MCF 10A (cell line): ENCODE measurements around the gene PLEKHA1. TPM values are rescaled to one million over a fixed set of nuclear protein-coding genes. Genes with fewer than 3 reads are reported as not detected.

ENCODE experiments used
- BruUV-seq: library from RNA; stranded (reverse); fragments of 400-500 nt; replicated peaks from 2 replicates; lab custom pipeline; 2021; lab: Mats Ljungman, UMichigan
- CTCF ChIA-PET: fragments of 300-600 bp; sonication (Branson Sonifier 250); formaldehyde crosslinking; extraction: SDS; loops from one replicate; lab custom pipeline; 2021; ENCODE audit warnings: antibody characterized with exemption, inconsistent platforms; lab: Yijun Ruan, JAX
- POLR2A ChIA-PET: fragments of 300-600, 350-650 bp; sonication (Branson Sonifier 250); formaldehyde crosslinking; extraction: SDS; loops from one replicate; lab custom pipeline; 2020; ENCODE audit warnings: antibody characterized with exemption, inconsistent platforms; lab: Yijun Ruan, JAX
- DNase-seq: peaks from one replicate; pipeline ENCODE4 v3.0.0-alpha.2; 2018; ENCODE audit not compliant: unreplicated experiment
- H3K27ac Mint-ChIP-seq: one replicate; pipeline ENCODE4 v1.8.0; 2022; ENCODE audit warnings: mild to moderate bottlenecking, low read depth, mixed read lengths; ENCODE audit not compliant: unreplicated experiment
- H3K27me3 Mint-ChIP-seq: one replicate; pipeline ENCODE4 v1.8.0; 2022; ENCODE audit warnings: mixed read lengths; ENCODE audit not compliant: insufficient read depth, unreplicated experiment
- H3K36me3 Mint-ChIP-seq: one replicate; pipeline ENCODE4 v1.8.0; 2022; ENCODE audit warnings: mild to moderate bottlenecking, moderate library complexity, mixed read lengths; ENCODE audit not compliant: insufficient read depth, unreplicated experiment
- H3K4me1 Mint-ChIP-seq: one replicate; pipeline ENCODE4 v1.8.0; 2022; ENCODE audit warnings: mixed read lengths; ENCODE audit not compliant: insufficient read depth, unreplicated experiment
- H3K4me3 Mint-ChIP-seq: one replicate; pipeline ENCODE4 v1.8.0; 2022; ENCODE audit warnings: mild to moderate bottlenecking, moderate library complexity, mixed read lengths; ENCODE audit not compliant: unreplicated experiment
- H3K9me3 Mint-ChIP-seq: one replicate; pipeline ENCODE4 v1.8.0; 2022; ENCODE audit warnings: mixed read lengths; ENCODE audit not compliant: unreplicated experiment
- CTCF ChIP-seq: fragments of 200-600 bp; IDR thresholded peaks from one replicate; pipeline ENCODE4 v1.8.0; 2022; ENCODE audit warnings: antibody characterized with exemption, mild to moderate bottlenecking; ENCODE audit not compliant: unreplicated experiment
- intact Hi-C: fragments of 100-400 bp; cut with micrococcal nuclease; formaldehyde crosslinking; loops from 2 replicates; pipeline ENCODE4 v1.14.1; 2022
- total RNA-seq: library from RNA; stranded (reverse); gene quantifications from 2 replicates; pipeline ENCODE4 v1.2.3, GENCODE V29; 2022

The PLEKHA1 gene
- total RNA-seq, 1 experiment from 2014 or later, result 55.8 TPM

DNA sequence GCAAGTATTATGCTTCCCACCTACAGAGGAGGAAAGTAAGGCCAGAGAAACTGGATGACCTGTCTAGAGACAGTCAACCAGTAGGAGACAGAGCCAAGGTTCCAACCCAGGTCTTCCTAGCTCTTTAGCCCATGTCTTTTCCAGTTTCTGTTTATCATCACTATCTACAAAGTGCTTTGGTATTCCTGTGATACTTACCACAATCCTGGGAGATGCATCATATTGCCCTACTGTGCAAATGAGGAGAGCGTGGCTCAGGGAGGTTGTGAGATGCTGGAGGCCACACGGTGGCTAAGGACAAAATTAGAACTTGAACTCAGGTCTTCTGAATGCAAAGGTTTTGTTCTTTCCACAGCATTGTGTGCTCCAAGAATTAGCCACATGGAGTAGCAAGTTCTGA lies 11.2 kb upstream of the PLEKHA1 start:
- intact Hi-C loops, result no loop called here
- POLR2A ChIA-PET, result no interaction called here
- Mint-ChIP-seq H3K4me1 (peaks cover 17% of the 10 kb centered on the region), H3K9me3 (no peaks in the 10 kb centered on the region), H3K27me3 (no peaks in the 10 kb centered on the region), H3K27ac (peak overlapping the region; percentile 49), H3K36me3 (no peaks in the 10 kb centered on the region), H3K4me3 (no peak overlapping the region)
- CTCF ChIA-PET, result no interaction called here
- DNase-seq, result no peak
- TF ChIP-seq CTCF, result no peak
- BruUV-seq, result no TSS peak

- no peaks in the 10 kb centered on the region for H3K27me3 Mint-ChIP-seq
- no peaks in the 10 kb centered on the region for H3K36me3 Mint-ChIP-seq
- CTCF ChIA-PET, result interaction anchor here (1.0 kb wide), 2 partner anchors 10 to 78 kb away, joined by 3 to 5 read pairs; partner anchors contain the start of gene PLEKHA1
- no peak overlapping the region for H3K4me3 Mint-ChIP-seq
- intact Hi-C loops, result no loop called here
- no peak for TF ChIP-seq CTCF
- peak overlapping the region; percentile 49 for H3K27ac Mint-ChIP-seq
- BruUV-seq, result no TSS peak
- no peaks in the 10 kb centered on the region for H3K9me3 Mint-ChIP-seq
- POLR2A ChIA-PET, result interaction anchor here (0.6 to 2.4 kb wide), 7 partner anchors 8 to 128 kb away, joined by 3 to 22 read pairs (median 3); partner anchors contain the start of gene PLEKHA1
- peak; percentile 56 for DNase-seq
- peaks cover 17% of the 10 kb centered on the region for H3K4me1 Mint-ChIP-seq
These were observed 10.6 kb upstream of the PLEKHA1 start for GRCh38 chr10:122363722-122364463.

DNA sequence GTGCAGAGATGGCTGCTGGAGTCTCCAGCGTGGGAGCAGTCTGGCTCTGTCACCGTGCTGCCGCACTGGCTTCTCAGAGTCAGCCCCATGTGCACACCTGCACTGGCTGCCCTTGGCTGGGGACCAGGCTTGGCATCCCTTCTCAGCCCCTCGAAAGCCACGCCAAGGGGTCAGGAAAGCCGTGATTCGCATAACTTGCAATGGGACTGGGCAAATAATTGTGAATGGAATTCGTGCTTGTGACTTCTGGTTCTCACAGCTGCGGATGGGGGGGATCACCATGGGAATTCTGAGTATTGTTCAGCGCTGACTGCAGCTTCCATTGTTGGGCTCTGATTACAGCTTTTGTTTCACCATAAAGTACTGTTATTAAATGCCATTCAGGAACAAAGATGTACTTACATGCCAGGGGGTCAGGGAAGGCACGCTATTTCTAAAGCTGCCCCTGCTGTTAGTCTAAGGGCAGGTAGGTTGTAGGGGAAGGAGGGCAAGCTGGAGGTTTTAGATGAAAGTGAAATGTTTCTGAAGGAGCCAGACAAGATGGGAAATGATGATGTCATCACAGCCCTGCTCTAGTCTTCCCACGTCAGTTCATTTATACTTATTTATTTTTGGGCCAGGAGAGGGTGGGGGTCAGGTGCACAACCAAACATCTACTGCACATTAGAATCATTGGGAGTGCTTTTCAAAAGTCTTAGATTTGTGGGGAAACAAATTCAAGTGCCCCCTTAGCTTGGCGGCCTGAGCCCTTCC lies 5.8 kb upstream of the PLEKHA1 start:
- TF ChIP-seq CTCF, result no peak
- BruUV-seq, result no TSS peak
- no peak overlapping the region for H3K27ac Mint-ChIP-seq
- peaks cover 14% of the 10 kb centered on the region for H3K4me1 Mint-ChIP-seq
- DNase-seq, result no peak
- no peak overlapping the region for H3K4me3 Mint-ChIP-seq
- no peaks in the 10 kb centered on the region for H3K27me3 Mint-ChIP-seq
- CTCF ChIA-PET, result interaction anchor here (0.6 to 1.5 kb wide), 3 partner anchors 67 to 760 kb away, joined by 3 to 4 read pairs (median 3); no protein-coding TSS in a partner anchor
- no peaks in the 10 kb centered on the region for H3K36me3 Mint-ChIP-seq
- intact Hi-C loops, result no loop called here
- POLR2A ChIA-PET, result interaction anchor here (1.3 kb wide), 1 partner anchor 61 kb away, joined by 3 read pairs; no protein-coding TSS in a partner anchor
- no peaks in the 10 kb centered on the region for H3K9me3 Mint-ChIP-seq

- POLR2A ChIA-PET, result interaction anchor here (0.7 to 4.0 kb wide), 16 partner anchors 8 to 635 kb away, joined by 3 to 61 read pairs (median 6); no protein-coding TSS in a partner anchor
- no TSS peak for BruUV-seq
- H3K9me3 Mint-ChIP-seq, result no peaks in the 10 kb centered on the region
- no peak for TF ChIP-seq CTCF
- CTCF ChIA-PET, result interaction anchor here (1.4 to 1.8 kb wide), 3 partner anchors 12 to 63 kb away, joined by 4 to 6 read pairs (median 5); no protein-coding TSS in a partner anchor
- no peaks in the 10 kb centered on the region for H3K27me3 Mint-ChIP-seq
- intact Hi-C loops, result no loop called here
- H3K4me1 Mint-ChIP-seq, result peaks cover 23% of the 10 kb centered on the region
- peak overlapping the region; percentile 93 for H3K4me3 Mint-ChIP-seq
- no peaks in the 10 kb centered on the region for H3K36me3 Mint-ChIP-seq
- no peak for DNase-seq
- no peak overlapping the region for H3K27ac Mint-ChIP-seq
These were observed 1.4 kb upstream of the PLEKHA1 start for GRCh38 chr10:122373108-122373507.
